Embryonic facial prominence (tissue), 1 donor: Measurements from ENCODE around the gene TRAF3IP3.
A peak's percentile ranks its signal among the peaks of the same experiment; 100 is the strongest.

Source experiments
- DNase-seq: peaks from one replicate; pipeline ENCODE4 v3.0.0-alpha.2; 2016; ENCODE audit errors: extremely low spot score

The TRAF3IP3 gene

GRCh38 chr1:209800984-209801834, 45.4 kb downstream of the TRAF3IP3 start:
- DNase-seq, result no peak

GRCh38 chr1:209802117-209802779, 46.4 kb downstream of the TRAF3IP3 start:
- no peak for DNase-seq

- no peak for DNase-seq
Measured at GRCh38 chr1:209802780-209803152, 46.9 kb downstream of the TRAF3IP3 start.

- no peak for DNase-seq
Measured at GRCh38 chr1:209803568-209803967, 47.7 kb downstream of the TRAF3IP3 start.

- no peak for DNase-seq
Measured at GRCh38 chr1:209805341-209805781, 49.5 kb downstream of the TRAF3IP3 start.

- peak; percentile 48 for DNase-seq
Measured at GRCh38 chr1:209805875-209806760, 50.3 kb downstream of the TRAF3IP3 start, which contains the start of gene IRF6. TSS of gene IRF6 (minus strand) at chr1:209806142. CDS start at chr1:209801413, 4,729 bp downstream.

GRCh38 chr1:209807509-209807908, 51.7 kb downstream of the TRAF3IP3 start:
- DNase-seq, result no peak

- DNase-seq, result no peak
Measured at GRCh38 chr1:209808059-209808581, 52.3 kb downstream of the TRAF3IP3 start.

- DNase-seq, result no peak
Measured at GRCh38 chr1:209809611-209810010, 53.8 kb downstream of the TRAF3IP3 start.

- no peak for DNase-seq
Measured at GRCh38 chr1:209810783-209811182, 54.9 kb downstream of the TRAF3IP3 start.

- no peak for DNase-seq
Measured at GRCh38 chr1:209813902-209814301, 58.0 kb downstream of the TRAF3IP3 start.

GRCh38 chr1:209815490-209815889, 59.6 kb downstream of the TRAF3IP3 start:
- no peak for DNase-seq

GRCh38 chr1:209815931-209816341, 60.1 kb downstream of the TRAF3IP3 start:
- DNase-seq, result no peak

GRCh38 chr1:209816923-209817322, 61.1 kb downstream of the TRAF3IP3 start:
- DNase-seq, result no peak

- no peak for DNase-seq
Measured at GRCh38 chr1:209817691-209818090, 61.8 kb downstream of the TRAF3IP3 start.

- no peak for DNase-seq
Measured at GRCh38 chr1:209819058-209819457, 63.2 kb downstream of the TRAF3IP3 start.

GRCh38 chr1:209820986-209821385, 65.1 kb downstream of the TRAF3IP3 start:
- DNase-seq, result no peak

GRCh38 chr1:209822706-209823105, 66.9 kb downstream of the TRAF3IP3 start:
- DNase-seq, result no peak

GRCh38 chr1:209823143-209824041, 67.5 kb downstream of the TRAF3IP3 start:
- DNase-seq, result peak; percentile 50

- no peak for DNase-seq
Measured at GRCh38 chr1:209825591-209826434, 70.0 kb downstream of the TRAF3IP3 start.
